SW480 (cell line): ENCODE measurements around the gene FOXA2.
"Not testable (repeated sequence)": the region's sequence is repeated elsewhere in the genome, so short reads cannot be mapped to it uniquely, and the experiment has no call there.

Experiments
- DNase-seq: peaks from one replicate; pipeline ENCODE4 v3.0.0-alpha.2; 2016; ENCODE audit warnings: low spot score

The FOXA2 gene

DNA sequence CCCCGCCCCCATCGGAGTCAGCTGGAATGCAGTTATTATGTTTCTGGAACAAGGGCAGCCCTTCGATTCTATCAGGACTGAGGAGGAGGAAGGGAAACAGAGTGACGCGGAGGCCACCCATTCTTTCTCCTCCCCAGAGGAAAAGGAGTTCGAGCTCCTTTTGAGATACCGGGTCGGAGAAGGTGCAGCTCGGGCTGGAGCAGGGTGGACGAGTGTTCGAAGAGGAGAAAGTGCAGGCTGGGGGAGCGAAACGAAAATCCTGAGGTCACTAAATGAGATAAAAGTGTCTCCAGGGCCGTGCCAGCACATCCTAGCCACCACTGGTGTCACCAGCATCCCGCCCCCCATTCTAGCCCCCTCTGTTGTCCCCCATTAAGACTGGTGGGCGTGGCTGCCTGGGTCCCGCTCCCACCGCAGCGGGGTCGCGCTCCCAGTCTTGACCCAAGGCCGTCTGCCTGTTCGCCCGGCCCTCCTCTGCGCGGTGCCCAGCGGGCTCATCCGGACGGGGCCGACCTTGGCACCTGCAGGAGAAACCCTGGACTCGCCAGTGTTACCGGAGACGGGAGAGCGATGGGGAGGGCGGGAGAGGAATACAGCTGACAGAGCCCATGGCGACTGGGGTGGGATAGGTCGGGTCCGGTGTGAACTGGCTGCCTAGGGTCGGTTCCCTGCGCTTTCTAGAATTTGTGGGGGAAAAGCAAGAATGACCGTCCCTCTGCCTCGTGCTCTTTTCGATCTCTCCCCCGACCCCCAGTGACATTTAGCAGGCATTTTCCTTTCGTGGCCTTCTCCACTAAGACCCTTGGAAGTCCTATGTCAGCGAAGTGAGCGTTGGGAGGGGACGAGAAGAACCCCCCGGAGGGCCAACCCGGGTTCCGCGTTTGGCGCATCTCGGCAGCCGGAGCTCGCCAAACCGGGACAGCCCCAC is 16.2 kb downstream of the FOXA2 start:
- DNase-seq: no peak

DNA sequence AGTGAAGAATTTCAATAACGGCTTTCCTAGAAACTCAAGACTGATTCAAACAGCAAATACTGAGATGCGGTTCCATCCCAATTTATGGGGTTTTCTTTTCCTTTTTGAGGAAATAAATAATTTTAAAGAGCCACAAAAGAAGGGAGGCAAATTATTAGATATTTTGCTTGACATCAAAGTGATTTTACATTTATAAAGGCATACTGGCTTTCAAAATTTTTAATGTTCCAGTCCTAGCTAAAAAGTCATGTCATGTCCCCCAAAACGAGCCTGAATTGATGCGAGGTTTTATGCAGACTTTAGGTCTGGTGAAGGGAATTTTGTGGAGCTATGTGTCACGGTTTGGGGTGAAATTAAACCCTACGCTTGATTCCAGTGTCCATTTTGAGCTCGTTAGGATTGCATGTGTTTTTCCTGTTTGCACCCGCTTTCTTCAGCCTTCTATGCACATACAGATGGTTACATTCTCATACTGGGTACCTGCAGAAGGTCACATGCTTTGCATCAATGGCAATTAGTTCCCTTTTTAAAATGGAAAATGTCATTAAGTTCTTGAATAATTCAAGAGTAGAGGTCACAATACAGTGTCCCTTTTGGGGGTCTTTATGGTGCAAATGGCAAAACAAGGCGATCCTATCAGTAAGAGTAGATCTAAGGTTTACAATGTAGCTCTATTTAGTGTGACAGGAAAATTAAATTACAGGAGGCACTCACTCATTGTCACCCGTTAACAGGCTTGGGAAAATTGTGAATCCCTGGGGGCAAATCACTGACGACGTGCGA is 17.3 kb downstream of the FOXA2 start:
- no peak for DNase-seq

DNA sequence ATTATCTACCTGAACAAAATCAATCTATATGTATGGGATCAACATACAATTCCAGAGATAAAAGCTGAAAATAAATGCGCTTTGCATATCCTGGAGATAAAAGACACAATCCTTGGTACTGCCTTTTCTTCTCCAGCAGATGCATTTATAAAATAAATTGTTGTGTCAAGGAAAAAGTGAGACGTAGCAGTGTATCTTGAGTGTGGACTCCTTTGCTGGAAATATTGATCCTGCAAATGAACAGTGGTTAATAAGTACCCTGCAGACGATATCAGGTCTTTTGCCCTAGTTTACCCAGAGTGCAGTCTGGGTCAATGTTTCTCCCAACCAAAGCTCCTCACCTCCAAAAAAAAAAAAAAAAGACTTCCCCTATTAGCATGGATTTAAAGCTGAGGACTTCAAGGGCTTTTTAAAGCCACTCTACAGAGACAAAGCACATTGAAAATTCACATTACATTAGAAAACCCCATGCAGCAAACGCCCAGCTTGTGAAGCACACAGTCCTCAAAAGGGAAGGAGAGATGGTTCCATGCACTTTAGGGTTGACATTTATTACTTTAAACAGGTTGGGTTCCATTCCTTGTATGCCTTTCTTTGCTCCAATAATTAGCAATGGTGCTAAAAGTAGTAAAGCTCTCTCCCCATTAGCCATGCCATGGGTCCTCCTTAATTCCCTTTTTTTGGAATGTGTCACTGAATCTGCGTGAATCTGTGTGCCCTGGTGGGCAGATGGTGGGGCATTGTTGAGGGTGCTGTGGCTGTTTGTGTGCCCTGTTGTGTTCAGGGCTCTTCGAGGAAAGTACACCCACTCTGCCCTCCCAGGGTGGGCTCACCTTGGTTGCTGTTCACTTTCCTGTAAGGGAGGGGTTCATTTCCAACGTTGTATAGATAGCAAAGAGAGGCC is 21.1 kb downstream of the FOXA2 start:
- no peak for DNase-seq

GRCh38 chr20:22562620-22563019 is 21.8 kb downstream of the FOXA2 start:
- no peak for DNase-seq

- DNase-seq: no peak
Observed at GRCh38 chr20:22561965-22562577, 22.3 kb downstream of the FOXA2 start.

- no peak for DNase-seq
Observed at GRCh38 chr20:22560817-22561216, 23.6 kb downstream of the FOXA2 start.

GRCh38 chr20:22559711-22560318 is 24.6 kb downstream of the FOXA2 start:
- no peak for DNase-seq

DNA sequence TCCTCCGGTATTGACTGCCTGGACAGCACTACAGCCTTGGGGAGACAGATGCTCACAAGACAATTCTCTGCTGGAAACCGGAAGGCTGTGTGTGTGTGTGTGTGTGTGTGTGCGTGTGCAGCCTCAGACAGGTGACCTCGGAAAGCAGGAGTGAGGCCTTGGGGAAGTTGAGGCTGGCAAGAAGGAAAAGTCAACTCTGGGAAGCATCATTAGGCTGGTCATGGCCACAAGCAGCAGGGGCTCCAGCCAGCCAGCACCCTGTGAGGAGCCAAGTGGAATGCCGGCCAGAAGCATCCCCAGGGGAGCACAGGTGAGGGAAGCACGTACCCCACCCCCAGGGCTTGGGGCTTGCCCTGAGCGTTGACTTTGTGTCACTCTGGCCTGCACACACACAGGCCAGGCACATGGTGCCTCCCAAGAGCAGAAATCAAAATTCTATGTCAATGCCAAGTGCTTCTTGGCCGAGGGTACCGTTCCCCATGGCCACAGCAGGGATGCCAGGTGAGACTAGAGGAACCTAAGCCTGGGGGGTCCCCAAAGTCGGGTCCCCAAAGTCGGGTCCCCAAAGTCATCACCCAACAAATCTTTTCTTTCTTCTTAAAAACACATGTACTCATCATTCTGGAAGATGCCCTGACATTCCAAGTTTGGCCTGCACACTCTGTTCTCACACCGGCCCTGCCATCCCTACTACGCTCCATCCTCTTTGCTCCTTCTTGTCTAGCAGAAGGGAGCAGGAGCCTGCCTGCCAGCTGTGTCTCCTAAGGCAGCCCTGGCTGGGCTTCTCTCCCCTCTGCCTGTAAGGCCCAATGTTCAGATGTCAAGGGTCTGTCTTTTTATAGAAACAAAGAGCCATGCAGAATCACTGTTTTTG is 26.7 kb downstream of the FOXA2 start:
- DNase-seq: no peak

GRCh38 chr20:22556565-22557056 is 27.8 kb downstream of the FOXA2 start:
- DNase-seq: no peak

GRCh38 chr20:22555791-22556564 is 28.4 kb downstream of the FOXA2 start:
- DNase-seq: no peak

DNA sequence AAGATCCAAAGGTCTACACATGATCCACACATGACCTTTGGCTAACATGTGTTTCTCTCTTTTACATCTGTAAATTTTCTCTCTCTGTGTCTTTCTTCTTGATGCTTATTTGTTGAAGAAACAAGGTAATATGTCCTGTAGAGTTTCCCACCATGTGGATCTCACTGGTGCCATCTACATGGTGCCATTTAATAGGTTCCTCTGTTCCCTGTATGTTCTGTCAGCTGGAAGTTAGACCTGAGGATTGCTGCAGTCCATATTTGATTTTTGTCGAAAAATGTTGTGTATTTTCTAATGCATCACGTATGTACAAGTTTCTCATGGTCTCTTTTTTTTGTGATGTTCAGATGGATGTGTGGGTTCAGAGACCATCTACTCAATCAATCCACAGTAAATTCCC is 30.0 kb downstream of the FOXA2 start:
- DNase-seq: no peak

- not testable (repeated sequence) for DNase-seq
Observed at GRCh38 chr20:22550514-22550913, 33.9 kb downstream of the FOXA2 start.

GRCh38 chr20:22548040-22548439 is 36.3 kb downstream of the FOXA2 start:
- no peak for DNase-seq

DNA sequence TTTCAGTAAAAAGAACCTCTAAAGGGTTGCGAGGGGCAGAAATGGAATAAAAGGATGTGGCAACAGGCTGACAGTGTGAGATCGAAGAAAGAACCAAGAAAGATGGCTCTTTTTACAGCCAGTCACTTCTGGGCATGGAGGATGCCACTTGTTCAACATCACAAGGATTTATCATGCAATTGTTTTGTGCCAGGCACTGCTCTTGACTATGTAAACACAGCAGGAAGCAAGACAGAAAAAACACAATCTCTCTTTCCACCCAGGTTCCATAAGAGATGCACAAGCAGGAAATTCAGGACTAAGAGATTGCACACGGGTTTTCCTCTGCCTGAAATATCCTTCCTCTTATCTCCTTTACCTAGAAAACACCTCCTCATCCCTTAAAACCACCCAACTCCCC is 38.0 kb downstream of the FOXA2 start:
- no peak for DNase-seq

DNA sequence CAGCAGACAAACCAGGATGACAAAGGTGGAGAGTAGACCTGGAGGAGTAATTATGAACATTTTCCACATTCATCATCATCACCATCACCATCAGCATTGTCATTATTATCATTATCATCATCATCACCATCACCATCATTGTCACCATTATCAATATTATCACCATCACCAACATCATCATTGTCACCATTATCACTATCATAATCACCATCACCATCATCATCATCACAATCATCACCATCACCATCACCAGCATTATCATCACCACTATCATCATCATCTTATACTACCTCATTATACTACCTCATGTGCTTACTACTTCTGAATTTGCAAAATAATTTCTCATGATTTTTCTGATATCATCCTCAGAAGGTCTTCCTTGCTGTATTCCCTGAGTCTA is 39.3 kb downstream of the FOXA2 start:
- no peak for DNase-seq

GRCh38 chr20:22544462-22544861 is 39.9 kb downstream of the FOXA2 start:
- no peak for DNase-seq

GRCh38 chr20:22542427-22542826 is 41.9 kb downstream of the FOXA2 start:
- no peak for DNase-seq

DNA sequence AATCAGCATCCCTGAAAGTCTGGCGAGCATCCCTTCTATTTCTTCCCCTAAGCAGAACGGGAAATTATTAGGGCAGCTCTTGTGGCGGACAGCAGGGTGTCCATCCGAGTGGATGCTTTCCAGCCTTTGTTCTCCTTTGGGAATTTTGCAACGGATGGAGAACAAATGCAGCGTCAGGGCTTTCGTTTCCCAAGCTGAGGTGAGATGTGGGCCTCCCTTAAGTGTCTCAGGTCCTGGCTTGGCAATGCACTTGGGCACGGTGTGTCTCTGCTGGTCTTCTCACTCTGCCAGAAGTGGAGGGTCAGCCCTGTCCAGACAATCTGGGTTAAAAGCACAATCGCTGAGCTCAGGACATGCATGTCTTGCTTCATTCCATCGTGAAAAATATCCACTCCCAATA is 43.5 kb downstream of the FOXA2 start:
- DNase-seq: no peak
